Esophagus squamous epithelium (tissue), 4 donors: ENCODE results near the gene GPR42.

Source experiments
- POLR2A ChIP-seq, 4 donors: fragments of 450-650 bp; IDR thresholded peaks; one replicate each; pipeline ENCODE4 v1.6.1; 2017; ENCODE audit warnings: antibody characterized with exemption in 4 of 4, mild to moderate bottlenecking in 4 of 4, moderate library complexity in 3 of 4
- TF ChIP-seq, protein P1 (sequence below), 6 experiments: fragments of 450-650 bp in 4 of 6; fragments of 200-600 bp in 2 of 6; sonication (generic) in 2 of 6; IDR thresholded peaks; one replicate each; pipeline ENCODE4 v1.5.1; 2016 to 2019; ENCODE audit warnings: antibody characterized with exemption in 6 of 6, mild to moderate bottlenecking in 4 of 6, moderate library complexity in 4 of 6

DNA sequence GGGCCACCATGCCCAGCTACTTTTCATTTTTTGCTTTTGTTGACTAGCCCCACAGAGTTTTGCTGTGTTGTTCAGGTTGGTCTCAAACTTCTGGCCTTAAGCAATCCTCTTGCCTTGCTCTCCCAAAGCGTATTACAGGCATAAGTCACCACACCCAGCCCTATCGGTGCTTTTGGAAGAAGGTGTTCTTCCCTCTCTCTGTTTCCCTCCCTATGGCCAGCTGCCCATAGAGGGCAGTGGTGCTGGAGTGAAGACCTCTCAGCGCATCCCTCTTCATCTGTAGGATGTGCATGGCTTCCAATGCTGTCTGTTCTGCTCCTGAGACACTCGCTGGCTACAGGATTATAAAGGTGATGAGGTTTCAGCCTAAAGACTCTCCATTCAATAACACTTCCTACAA is 43.2 kb upstream of the GPR42 start:
- TF ChIP-seq, protein P1, sequence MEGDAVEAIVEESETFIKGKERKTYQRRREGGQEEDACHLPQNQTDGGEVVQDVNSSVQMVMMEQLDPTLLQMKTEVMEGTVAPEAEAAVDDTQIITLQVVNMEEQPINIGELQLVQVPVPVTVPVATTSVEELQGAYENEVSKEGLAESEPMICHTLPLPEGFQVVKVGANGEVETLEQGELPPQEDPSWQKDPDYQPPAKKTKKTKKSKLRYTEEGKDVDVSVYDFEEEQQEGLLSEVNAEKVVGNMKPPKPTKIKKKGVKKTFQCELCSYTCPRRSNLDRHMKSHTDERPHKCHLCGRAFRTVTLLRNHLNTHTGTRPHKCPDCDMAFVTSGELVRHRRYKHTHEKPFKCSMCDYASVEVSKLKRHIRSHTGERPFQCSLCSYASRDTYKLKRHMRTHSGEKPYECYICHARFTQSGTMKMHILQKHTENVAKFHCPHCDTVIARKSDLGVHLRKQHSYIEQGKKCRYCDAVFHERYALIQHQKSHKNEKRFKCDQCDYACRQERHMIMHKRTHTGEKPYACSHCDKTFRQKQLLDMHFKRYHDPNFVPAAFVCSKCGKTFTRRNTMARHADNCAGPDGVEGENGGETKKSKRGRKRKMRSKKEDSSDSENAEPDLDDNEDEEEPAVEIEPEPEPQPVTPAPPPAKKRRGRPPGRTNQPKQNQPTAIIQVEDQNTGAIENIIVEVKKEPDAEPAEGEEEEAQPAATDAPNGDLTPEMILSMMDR (IDR thresholded peaks at IDR 0.05), result no peak
- TF ChIP-seq POLR2A (IDR thresholded peaks at IDR 0.05), result no peak
